ENCODE results near the gene SRC. TPM values are rescaled to one million over a fixed set of nuclear protein-coding genes. Genes with fewer than 3 reads are reported as not detected.

The SRC gene
- total RNA-seq, 1 donor from 2014 or later, result 49.7 TPM

GRCh38 chr20:37353285-37353849 lies 7.4 kb downstream of the SRC start:
- no peak overlapping the region for H3K4me3 ChIP-seq (ENCODE audit: low read depth, low read length)
- no peaks in the 10 kb centered on the region for H3K27me3 ChIP-seq (ENCODE audit: control insufficient read depth, insufficient read depth, low read length)
- no peak for DNase-seq (ENCODE audit: low read depth)
- no peak for TF ChIP-seq CTCF (IDR thresholded peaks at IDR 0.05; ENCODE audit: insufficient read depth, low read length, poor library complexity, severe bottlenecking)
- peaks cover 3% of the 10 kb centered on the region for H3K36me3 ChIP-seq (ENCODE audit: control insufficient read depth, insufficient read depth, low read length)

GRCh38 chr20:37354210-37355195 lies 8.6 kb downstream of the SRC start:
- Histone ChIP-seq H3K4me3 (ENCODE audit: low read depth, low read length) (no peak overlapping the region), H3K36me3 (ENCODE audit: control insufficient read depth, insufficient read depth, low read length) (peaks cover 3% of the 10 kb centered on the region), H3K27me3 (ENCODE audit: control insufficient read depth, insufficient read depth, low read length) (no peaks in the 10 kb centered on the region)
- no peak for DNase-seq (ENCODE audit: low read depth)
- TF ChIP-seq CTCF (IDR thresholded peaks at IDR 0.05; ENCODE audit: insufficient read depth, low read length, poor library complexity, severe bottlenecking), result no peak

- no peak for TF ChIP-seq CTCF (IDR thresholded peaks at IDR 0.05; ENCODE audit: insufficient read depth, low read length, poor library complexity, severe bottlenecking)
- no peak overlapping the region for H3K4me3 ChIP-seq (ENCODE audit: low read depth, low read length)
- peaks cover 3% of the 10 kb centered on the region for H3K36me3 ChIP-seq (ENCODE audit: control insufficient read depth, insufficient read depth, low read length)
Observed at GRCh38 chr20:37355252-37356180, 9.6 kb downstream of the SRC start.

GRCh38 chr20:37356387-37356786 lies 10.4 kb downstream of the SRC start:
- no peak for DNase-seq (ENCODE audit: low read depth)
- Histone ChIP-seq H3K36me3 (ENCODE audit: control insufficient read depth, insufficient read depth, low read length) (peaks cover 3% of the 10 kb centered on the region), H3K27me3 (ENCODE audit: control insufficient read depth, insufficient read depth, low read length) (no peaks in the 10 kb centered on the region), H3K4me3 (ENCODE audit: low read depth, low read length) (no peak overlapping the region)
- no peak for TF ChIP-seq CTCF (IDR thresholded peaks at IDR 0.05; ENCODE audit: insufficient read depth, low read length, poor library complexity, severe bottlenecking)

More at GRCh38 chr20:37355252-37356180, 9.6 kb downstream of the SRC start:
- DNase-seq (ENCODE audit: low read depth), result no peak
- no peaks in the 10 kb centered on the region for H3K27me3 ChIP-seq (ENCODE audit: control insufficient read depth, insufficient read depth, low read length)

- no peaks in the 10 kb centered on the region for H3K27me3 ChIP-seq (ENCODE audit: control insufficient read depth, insufficient read depth, low read length)
- no peak for DNase-seq (ENCODE audit: low read depth)
- H3K36me3 ChIP-seq (ENCODE audit: control insufficient read depth, insufficient read depth, low read length), result peaks cover 3% of the 10 kb centered on the region
- no peak for TF ChIP-seq CTCF (IDR thresholded peaks at IDR 0.05; ENCODE audit: insufficient read depth, low read length, poor library complexity, severe bottlenecking)
- no peak overlapping the region for H3K4me3 ChIP-seq (ENCODE audit: low read depth, low read length)
Observed at GRCh38 chr20:37356961-37357371, 11.0 kb downstream of the SRC start.

Data from kidney epithelial cell (primary cell).